HEK293T (cell line): ENCODE measurements around the gene NUMBL.

Source experiments
- BHLHE40 ChIP-seq: fragments of 450-650 bp; IDR thresholded peaks from 2 replicates; pipeline ENCODE4 v1.6.1; 2016; ENCODE audit warnings: mild to moderate bottlenecking, moderate library complexity, borderline replicate concordance
- ELF4 ChIP-seq: fragments of 450-650 bp; IDR thresholded peaks from 2 replicates; pipeline ENCODE4 v1.6.1; 2017; ENCODE audit warnings: antibody characterized with exemption
- SP1 ChIP-seq: fragments of 450-650 bp; IDR thresholded peaks from 2 replicates; pipeline ENCODE4 v1.6.1; 2017

- no peak for TF ChIP-seq ELF4
- TF ChIP-seq BHLHE40: no peak
- TF ChIP-seq SP1: no peak
These were observed 22.8 kb downstream of the NUMBL start for GRCh38 chr19:40667602-40668001.
